Fibroblast of the aortic adventitia (primary cell): Measurements from ENCODE around the gene DIP2B. TPM values are rescaled to one million over a fixed set of nuclear protein-coding genes. Genes with fewer than 3 reads are reported as not detected.

Experiments used
- DNase-seq: peaks from one replicate; pipeline ENCODE4 v3.0.0-alpha.2; 2010; ENCODE audit warnings: low read depth
- H3K4me3 ChIP-seq: 2 replicates; pipeline ENCODE4 v1.5.1; 2011; ENCODE audit warnings: low read depth, mild to moderate bottlenecking, control low read depth, low read length, moderate library complexity
- CTCF ChIP-seq: IDR thresholded peaks from 2 replicates; pipeline ENCODE4 v1.5.1; 2011; ENCODE audit warnings: mild to moderate bottlenecking, low read length, control low read depth, inconsistent platforms; ENCODE audit not compliant: insufficient read depth
- total RNA-seq: library from RNA; depleted of rRNA; stranded (reverse); fragments of >200 nt; gene quantifications from 2 replicates; pipeline ENCODE4 v1.2.3, GENCODE V29; 2012; ENCODE audit warnings: low replicate concordance

DIP2B gene
- total RNA-seq, 1 donor = 26.7 TPM

- TF ChIP-seq CTCF = no peak
- no peak overlapping the region for H3K4me3 ChIP-seq
- DNase-seq = no peak
These were observed 68.0 kb downstream of the DIP2B start for GRCh38 chr12:50572760-50573159.

- H3K4me3 ChIP-seq = no peak overlapping the region
- no peak for TF ChIP-seq CTCF
- DNase-seq = no peak
These were observed 68.5 kb downstream of the DIP2B start for GRCh38 chr12:50573271-50573670.

- no peak for TF ChIP-seq CTCF
- DNase-seq = peak; percentile 72
- no peak overlapping the region for H3K4me3 ChIP-seq
These were observed 70.0 kb downstream of the DIP2B start for GRCh38 chr12:50574601-50575348.

GRCh38 chr12:50579757-50580267, 75.0 kb downstream of the DIP2B start:
- TF ChIP-seq CTCF = no peak
- DNase-seq = peak; percentile 45
- H3K4me3 ChIP-seq = no peak overlapping the region

- no peak for DNase-seq
- TF ChIP-seq CTCF = no peak
- H3K4me3 ChIP-seq = no peak overlapping the region
These were observed 75.7 kb downstream of the DIP2B start for GRCh38 chr12:50580436-50580835.

GRCh38 chr12:50581226-50582184, 76.7 kb downstream of the DIP2B start:
- DNase-seq = peak; percentile 55
- no peak for TF ChIP-seq CTCF
- H3K4me3 ChIP-seq = no peak overlapping the region
